ENCODE measurements around the gene RNGTT.

GRCh38 chr6:88840289-88840688, 123.1 kb downstream of the RNGTT start:
- TF ChIP-seq, protein P1, sequence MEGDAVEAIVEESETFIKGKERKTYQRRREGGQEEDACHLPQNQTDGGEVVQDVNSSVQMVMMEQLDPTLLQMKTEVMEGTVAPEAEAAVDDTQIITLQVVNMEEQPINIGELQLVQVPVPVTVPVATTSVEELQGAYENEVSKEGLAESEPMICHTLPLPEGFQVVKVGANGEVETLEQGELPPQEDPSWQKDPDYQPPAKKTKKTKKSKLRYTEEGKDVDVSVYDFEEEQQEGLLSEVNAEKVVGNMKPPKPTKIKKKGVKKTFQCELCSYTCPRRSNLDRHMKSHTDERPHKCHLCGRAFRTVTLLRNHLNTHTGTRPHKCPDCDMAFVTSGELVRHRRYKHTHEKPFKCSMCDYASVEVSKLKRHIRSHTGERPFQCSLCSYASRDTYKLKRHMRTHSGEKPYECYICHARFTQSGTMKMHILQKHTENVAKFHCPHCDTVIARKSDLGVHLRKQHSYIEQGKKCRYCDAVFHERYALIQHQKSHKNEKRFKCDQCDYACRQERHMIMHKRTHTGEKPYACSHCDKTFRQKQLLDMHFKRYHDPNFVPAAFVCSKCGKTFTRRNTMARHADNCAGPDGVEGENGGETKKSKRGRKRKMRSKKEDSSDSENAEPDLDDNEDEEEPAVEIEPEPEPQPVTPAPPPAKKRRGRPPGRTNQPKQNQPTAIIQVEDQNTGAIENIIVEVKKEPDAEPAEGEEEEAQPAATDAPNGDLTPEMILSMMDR (IDR thresholded peaks at IDR 0.05): no peak
- no peak for TF ChIP-seq POLR2A (IDR thresholded peaks at IDR 0.05)
- TF ChIP-seq EP300 (IDR thresholded peaks at IDR 0.05): no peak
